Right atrium auricular region (tissue), 2 donors: ENCODE data around the gene ASTL. TPM values are rescaled to one million over a fixed set of nuclear protein-coding genes. Genes with fewer than 3 reads are reported as not detected.

Experiments
- DNase-seq: peaks from one replicate; pipeline ENCODE4 v3.0.0-alpha.2; 2019; ENCODE audit warnings: low spot score
- H3K27ac ChIP-seq, 2 donors: fragments of 200-600 bp; sonication (generic); 1 replicate in 1 of 2; 2 replicates in 1 of 2; pipeline ENCODE4 v1.5.1; 2016 to 2019
- H3K27me3 ChIP-seq, 2 donors: fragments of 200-600 bp; sonication (generic); one replicate each; pipeline versions ENCODE4 v1.5.1 to v1.6.0; 2017 to 2019
- H3K36me3 ChIP-seq: fragments of 200-600 bp; sonication (generic); one replicate; pipeline ENCODE4 v1.5.1; 2016
- H3K4me1 ChIP-seq, 2 donors: fragments of 200-600 bp; sonication (generic); one replicate each; pipeline versions ENCODE4 v1.5.1 to v1.6.0; 2017 to 2019
- H3K4me3 ChIP-seq, 2 donors: fragments of 200-600 bp; sonication (generic); 1 replicate in 1 of 2; 2 replicates in 1 of 2; pipeline ENCODE4 v1.5.1; 2017 to 2019; ENCODE audit warnings: mild to moderate bottlenecking in 1 of 2, moderate library complexity in 1 of 2
- H3K9me3 ChIP-seq, 2 donors: fragments of 200-600 bp; sonication (generic); one replicate each; pipeline ENCODE4 v1.5.1; 2019
- total RNA-seq, 2 donors: library from RNA; depleted of rRNA; stranded (reverse); fragments of >200 nt; gene quantifications; one replicate each; pipeline ENCODE4 v1.1.0, GENCODE V29; 2016
- TF ChIP-seq, protein P1 (sequence below), 2 donors: fragments of 200-600 bp; sonication (generic); IDR thresholded peaks; one replicate each; pipeline ENCODE4 v1.5.1; 2019; ENCODE audit warnings: antibody characterized with exemption in 2 of 2

The ASTL gene
- total RNA-seq, 2 donors from 2014 or later, result not detected

DNA sequence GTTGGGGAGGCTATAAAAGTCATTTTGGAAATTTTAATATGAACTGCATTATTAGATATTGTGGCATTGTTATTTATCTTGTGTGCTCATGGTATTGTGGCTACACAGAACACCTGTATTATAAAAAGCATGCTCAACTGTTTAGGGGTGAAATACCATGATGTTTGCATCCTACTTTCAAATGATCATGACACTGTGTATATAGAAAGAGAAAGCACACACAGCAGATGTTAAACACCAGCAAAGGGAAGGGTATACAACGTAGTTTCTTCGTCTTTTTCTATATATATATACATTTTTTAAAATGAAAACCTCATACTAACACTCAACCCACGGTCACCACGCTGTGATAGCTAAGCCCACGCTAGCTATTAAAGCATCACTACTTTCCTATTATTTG, 43.2 kb upstream of the ASTL start:
- peaks cover 0 to 4% of the 10 kb centered on the region in 2 donors for H3K4me1 ChIP-seq

DNA sequence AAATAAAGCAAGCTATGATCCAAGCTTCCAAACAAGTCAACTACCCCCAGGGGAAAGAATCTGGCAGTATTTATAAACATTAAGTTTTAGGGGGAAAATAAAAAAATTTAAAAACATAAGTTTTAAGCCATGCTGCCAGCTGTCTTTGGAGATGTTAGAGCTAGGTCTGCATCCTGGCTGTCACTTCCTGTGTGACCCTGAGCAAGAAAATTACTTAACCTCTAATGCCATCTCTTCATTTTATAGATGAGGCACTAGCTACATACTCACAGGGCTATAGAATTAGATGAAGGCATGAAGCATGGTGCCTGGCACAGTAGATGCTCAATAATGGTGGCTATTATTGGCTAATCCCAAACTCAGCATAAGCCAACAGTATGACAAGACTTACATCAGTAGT, 42.2 kb upstream of the ASTL start:
- no peak for DNase-seq
- TF ChIP-seq, protein P1, sequence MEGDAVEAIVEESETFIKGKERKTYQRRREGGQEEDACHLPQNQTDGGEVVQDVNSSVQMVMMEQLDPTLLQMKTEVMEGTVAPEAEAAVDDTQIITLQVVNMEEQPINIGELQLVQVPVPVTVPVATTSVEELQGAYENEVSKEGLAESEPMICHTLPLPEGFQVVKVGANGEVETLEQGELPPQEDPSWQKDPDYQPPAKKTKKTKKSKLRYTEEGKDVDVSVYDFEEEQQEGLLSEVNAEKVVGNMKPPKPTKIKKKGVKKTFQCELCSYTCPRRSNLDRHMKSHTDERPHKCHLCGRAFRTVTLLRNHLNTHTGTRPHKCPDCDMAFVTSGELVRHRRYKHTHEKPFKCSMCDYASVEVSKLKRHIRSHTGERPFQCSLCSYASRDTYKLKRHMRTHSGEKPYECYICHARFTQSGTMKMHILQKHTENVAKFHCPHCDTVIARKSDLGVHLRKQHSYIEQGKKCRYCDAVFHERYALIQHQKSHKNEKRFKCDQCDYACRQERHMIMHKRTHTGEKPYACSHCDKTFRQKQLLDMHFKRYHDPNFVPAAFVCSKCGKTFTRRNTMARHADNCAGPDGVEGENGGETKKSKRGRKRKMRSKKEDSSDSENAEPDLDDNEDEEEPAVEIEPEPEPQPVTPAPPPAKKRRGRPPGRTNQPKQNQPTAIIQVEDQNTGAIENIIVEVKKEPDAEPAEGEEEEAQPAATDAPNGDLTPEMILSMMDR (IDR thresholded peaks at IDR 0.05), result no peak
- peaks cover 0 to 8% of the 10 kb centered on the region in 2 donors for H3K4me1 ChIP-seq

More for the DNA sequence above, 43.2 kb upstream of the ASTL start:
- H3K36me3 ChIP-seq, result peaks cover 29% of the 10 kb centered on the region
- no peak for DNase-seq
- H3K9me3 ChIP-seq, result no peaks in the 10 kb centered on the region
- TF ChIP-seq, protein P1 (IDR thresholded peaks at IDR 0.05), result no peak
- no peak overlapping the region for H3K4me3 ChIP-seq
- H3K27ac ChIP-seq, result no peak overlapping the region
- no peaks in the 10 kb centered on the region for H3K27me3 ChIP-seq

DNA sequence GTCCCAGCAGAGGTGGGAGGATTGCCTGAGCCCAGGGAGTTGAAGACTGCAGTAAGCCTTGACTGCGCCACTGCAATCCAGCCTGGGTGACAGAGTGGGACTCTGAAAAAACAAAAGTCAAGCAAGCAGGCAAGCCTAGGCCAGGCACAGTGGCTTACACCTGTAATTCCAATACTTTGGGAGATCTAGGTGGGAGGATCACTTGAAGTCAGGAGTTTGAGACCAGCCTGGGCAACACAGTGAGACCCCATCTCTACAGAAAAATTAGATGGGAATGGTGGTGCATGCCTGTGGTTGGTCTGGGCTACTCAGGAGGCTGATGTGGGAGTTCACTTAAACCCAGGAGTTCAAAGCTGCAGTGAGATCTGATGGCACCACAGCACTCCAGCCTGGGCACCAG, 41.7 kb upstream of the ASTL start:
- H3K27ac ChIP-seq, result no peak overlapping the region
- DNase-seq, result no peak
- no peaks in the 10 kb centered on the region for H3K9me3 ChIP-seq
- peaks cover 0 to 8% of the 10 kb centered on the region in 2 donors for H3K4me1 ChIP-seq
- no peak overlapping the region for H3K4me3 ChIP-seq
- peaks cover 14% of the 10 kb centered on the region for H3K36me3 ChIP-seq
- no peaks in the 10 kb centered on the region for H3K27me3 ChIP-seq
- TF ChIP-seq, protein P1 (IDR thresholded peaks at IDR 0.05), result no peak

More for the DNA sequence above, 42.2 kb upstream of the ASTL start:
- H3K27ac ChIP-seq, result no peak overlapping the region
- no peaks in the 10 kb centered on the region for H3K27me3 ChIP-seq
- H3K9me3 ChIP-seq, result no peaks in the 10 kb centered on the region
- peaks cover 19% of the 10 kb centered on the region for H3K36me3 ChIP-seq
- H3K4me3 ChIP-seq, result no peak overlapping the region

DNA sequence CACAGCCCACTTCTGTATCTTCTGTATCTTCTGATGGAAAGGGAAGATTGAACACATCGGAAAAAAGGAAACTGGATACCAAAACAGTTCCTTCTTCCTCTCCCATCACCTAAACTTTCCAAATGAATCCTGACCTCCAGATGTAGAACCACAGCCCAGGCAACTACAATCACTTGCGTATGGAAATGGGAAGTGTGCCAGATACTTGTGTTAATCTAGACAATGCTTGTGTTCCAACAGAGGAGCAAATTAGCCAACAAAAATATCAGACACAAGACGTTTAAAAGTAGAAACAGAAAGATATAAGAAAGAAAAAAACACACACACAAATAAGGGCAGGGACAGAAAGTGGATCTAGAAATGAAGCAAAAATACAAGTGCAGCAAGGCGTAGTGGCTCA, 38.4 kb upstream of the ASTL start:
- no peak overlapping the region for H3K27ac ChIP-seq
- no peaks in the 10 kb centered on the region for H3K36me3 ChIP-seq
- DNase-seq, result no peak
- TF ChIP-seq, protein P1 (IDR thresholded peaks at IDR 0.05), result no peak
- no peaks in the 10 kb centered on the region for H3K27me3 ChIP-seq
- H3K4me3 ChIP-seq, result no peak overlapping the region
- no peaks in the 10 kb centered on the region for H3K9me3 ChIP-seq
- H3K4me1 ChIP-seq, result peaks cover 0 to 8% of the 10 kb centered on the region in 2 donors

DNA sequence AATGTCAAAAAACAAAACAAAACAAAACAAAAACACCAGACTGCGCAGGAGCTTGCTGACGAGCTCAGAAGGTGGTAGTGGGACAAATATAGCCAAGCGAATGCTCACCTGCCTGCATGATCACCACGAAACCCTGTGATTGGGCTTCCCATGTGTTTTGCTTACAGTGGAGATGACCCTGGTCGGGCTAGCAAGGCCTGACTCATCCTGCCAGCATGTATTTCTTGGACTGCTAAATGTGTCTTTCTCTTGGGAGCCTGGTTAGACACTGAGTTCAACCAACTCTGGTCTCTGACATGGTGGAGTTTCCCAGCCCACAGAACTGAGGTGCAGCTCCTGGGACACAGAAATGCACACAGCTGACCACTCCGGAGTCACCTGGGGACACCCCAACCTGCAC, 37.6 kb upstream of the ASTL start:
- Histone ChIP-seq H3K9me3 (no peaks in the 10 kb centered on the region), H3K36me3 (no peaks in the 10 kb centered on the region), H3K4me1 (peaks cover 0 to 8% of the 10 kb centered on the region in 2 donors), H3K4me3 (no peak overlapping the region), H3K27ac (no peak overlapping the region), H3K27me3 (no peaks in the 10 kb centered on the region)
- TF ChIP-seq, protein P1 (IDR thresholded peaks at IDR 0.05), result no peak
- no peak for DNase-seq
